ENCODE results near the gene CEP57L1. TPM values are rescaled to one million over a fixed set of nuclear protein-coding genes. Genes with fewer than 3 reads are reported as not detected.

CEP57L1 gene
- total and polyA plus RNA-seq, 3 experiments from 2014 or later, result 7.8 to 19.1 (median 18.6) TPM

- Histone ChIP-seq H3K4me1 (ENCODE audit: insufficient read depth, low read length) (no peaks in the 10 kb centered on the region), H3K27ac (ENCODE audit: low read depth, low read length) (no peak overlapping the region), H3K36me3 (ENCODE audit: insufficient read depth, low read length) (no peaks in the 10 kb centered on the region), H3K4me3 (ENCODE audit: low read length) (no peak overlapping the region), H3K9me3 (ENCODE audit: low read length) (no peaks in the 10 kb centered on the region), H3K27me3 (ENCODE audit: insufficient read depth, low read length, poor library complexity, severe bottlenecking) (no peaks in the 10 kb centered on the region)
- H3K27ac Mint-ChIP-seq, result no peak overlapping the region
- H3K4me3 Mint-ChIP-seq, result no peak overlapping the region
- H3K9me3 Mint-ChIP-seq, result peaks cover 0 to 16% (median 8%) of the 10 kb centered on the region in 5 donors
- no peaks in the 10 kb centered on the region for H3K4me1 Mint-ChIP-seq
- ChIA-PET CTCF (no interaction called here), POLR2A (no interaction called here)
- no peak for DNase-seq
- H3K27me3 Mint-ChIP-seq, result peaks cover 3 to 5% of the 10 kb centered on the region in 2 donors
- H3K36me3 Mint-ChIP-seq, result peaks cover 3 to 28% (median 5%) of the 10 kb centered on the region in 3 donors
Observed at GRCh38 chr6:109192865-109193264, 97.6 kb downstream of the CEP57L1 start.

- H3K27ac Mint-ChIP-seq, result no peak overlapping the region
- CTCF ChIA-PET, result interaction anchor here (1.9 kb wide), 1 partner anchor 188 kb away, joined by 9 read pairs; no protein-coding TSS in a partner anchor
- peaks cover 3 to 5% of the 10 kb centered on the region in 2 donors for H3K27me3 Mint-ChIP-seq
Observed at GRCh38 chr6:109194880-109195279, 99.6 kb downstream of the CEP57L1 start.

GRCh38 chr6:109197061-109197460 lies 101.8 kb downstream of the CEP57L1 start:
- H3K27me3 Mint-ChIP-seq, result peaks cover 1 to 5% of the 10 kb centered on the region in 2 donors
- POLR2A ChIA-PET, result no interaction called here
- CTCF ChIA-PET, result no interaction called here

More at GRCh38 chr6:109194880-109195279, 99.6 kb downstream of the CEP57L1 start:
- DNase-seq, result no peak
- Histone ChIP-seq H3K4me3 (ENCODE audit: low read length) (no peak overlapping the region), H3K9me3 (ENCODE audit: low read length) (no peaks in the 10 kb centered on the region), H3K4me1 (ENCODE audit: insufficient read depth, low read length) (no peaks in the 10 kb centered on the region), H3K27ac (ENCODE audit: low read depth, low read length) (no peak overlapping the region), H3K27me3 (ENCODE audit: insufficient read depth, low read length, poor library complexity, severe bottlenecking) (no peaks in the 10 kb centered on the region), H3K36me3 (ENCODE audit: insufficient read depth, low read length) (no peaks in the 10 kb centered on the region)
- no peaks in the 10 kb centered on the region for H3K4me1 Mint-ChIP-seq
- H3K4me3 Mint-ChIP-seq, result no peak overlapping the region
- peaks cover 3 to 28% (median 5%) of the 10 kb centered on the region in 3 donors for H3K36me3 Mint-ChIP-seq
- POLR2A ChIA-PET, result no interaction called here
- H3K9me3 Mint-ChIP-seq, result peaks cover 0 to 16% (median 8%) of the 10 kb centered on the region in 5 donors

GRCh38 chr6:109202409-109203264 lies 107.3 kb downstream of the CEP57L1 start:
- H3K9me3 ChIP-seq (ENCODE audit: low read length), result no peaks in the 10 kb centered on the region
- ChIA-PET CTCF (no interaction called here), POLR2A (no interaction called here)
- H3K36me3 ChIP-seq (ENCODE audit: insufficient read depth, low read length), result no peaks in the 10 kb centered on the region
- H3K27ac Mint-ChIP-seq, result no peak overlapping the region
- H3K4me3 ChIP-seq (ENCODE audit: low read length), result no peak overlapping the region
- no peaks in the 10 kb centered on the region for H3K27me3 Mint-ChIP-seq
- no peaks in the 10 kb centered on the region for H3K4me1 ChIP-seq (ENCODE audit: insufficient read depth, low read length)
- H3K9me3 Mint-ChIP-seq, result no peaks in the 10 kb centered on the region
- H3K4me1 Mint-ChIP-seq, result no peaks in the 10 kb centered on the region
- no peak overlapping the region for H3K4me3 Mint-ChIP-seq
- DNase-seq, result no peak
- H3K36me3 Mint-ChIP-seq, result no peaks in the 10 kb centered on the region
- H3K27me3 ChIP-seq (ENCODE audit: insufficient read depth, low read length, poor library complexity, severe bottlenecking), result no peaks in the 10 kb centered on the region
- no peak overlapping the region for H3K27ac ChIP-seq (ENCODE audit: low read depth, low read length)

More at GRCh38 chr6:109197061-109197460, 101.8 kb downstream of the CEP57L1 start:
- H3K36me3 ChIP-seq (ENCODE audit: insufficient read depth, low read length), result no peaks in the 10 kb centered on the region
- no peaks in the 10 kb centered on the region for H3K9me3 ChIP-seq (ENCODE audit: low read length)
- Mint-ChIP-seq H3K4me1 (no peaks in the 10 kb centered on the region), H3K27ac (no peak overlapping the region), H3K36me3 (peaks cover 0 to 14% (median 1%) of the 10 kb centered on the region in 3 donors), H3K4me3 (no peak overlapping the region), H3K9me3 (peaks cover 0 to 9% (median 5%) of the 10 kb centered on the region in 5 donors)
- no peaks in the 10 kb centered on the region for H3K27me3 ChIP-seq (ENCODE audit: insufficient read depth, low read length, poor library complexity, severe bottlenecking)
- no peaks in the 10 kb centered on the region for H3K4me1 ChIP-seq (ENCODE audit: insufficient read depth, low read length)
- no peak overlapping the region for H3K4me3 ChIP-seq (ENCODE audit: low read length)
- no peak for DNase-seq
- no peak overlapping the region for H3K27ac ChIP-seq (ENCODE audit: low read depth, low read length)

GRCh38 chr6:109204511-109204910 lies 109.2 kb downstream of the CEP57L1 start:
- Histone ChIP-seq H3K4me3 (ENCODE audit: low read length) (no peak overlapping the region), H3K4me1 (ENCODE audit: insufficient read depth, low read length) (no peaks in the 10 kb centered on the region), H3K27me3 (ENCODE audit: insufficient read depth, low read length, poor library complexity, severe bottlenecking) (no peaks in the 10 kb centered on the region), H3K9me3 (ENCODE audit: low read length) (no peaks in the 10 kb centered on the region), H3K36me3 (ENCODE audit: insufficient read depth, low read length) (no peaks in the 10 kb centered on the region), H3K27ac (ENCODE audit: low read depth, low read length) (no peak overlapping the region)
- Mint-ChIP-seq H3K27me3 (peaks cover 1 to 5% of the 10 kb centered on the region in 2 donors), H3K36me3 (no peaks in the 10 kb centered on the region), H3K4me1 (no peaks in the 10 kb centered on the region), H3K4me3 (no peak overlapping the region), H3K9me3 (no peaks in the 10 kb centered on the region), H3K27ac (no peak overlapping the region)
- POLR2A ChIA-PET, result no interaction called here
- DNase-seq, result no peak
- CTCF ChIA-PET, result no interaction called here

- POLR2A ChIA-PET, result no interaction called here
- Histone ChIP-seq H3K4me3 (ENCODE audit: low read length) (no peak overlapping the region), H3K27ac (ENCODE audit: low read depth, low read length) (no peak overlapping the region), H3K9me3 (ENCODE audit: low read length) (no peaks in the 10 kb centered on the region), H3K27me3 (ENCODE audit: insufficient read depth, low read length, poor library complexity, severe bottlenecking) (no peaks in the 10 kb centered on the region), H3K4me1 (ENCODE audit: insufficient read depth, low read length) (no peaks in the 10 kb centered on the region), H3K36me3 (ENCODE audit: insufficient read depth, low read length) (no peaks in the 10 kb centered on the region)
- CTCF ChIA-PET, result no interaction called here
- no peak overlapping the region for H3K27ac Mint-ChIP-seq
- H3K36me3 Mint-ChIP-seq, result peaks cover 0 to 20% (median 2%) of the 10 kb centered on the region in 3 donors
- peaks cover 12 to 21% (median 20%) of the 10 kb centered on the region in 5 donors for H3K9me3 Mint-ChIP-seq
- DNase-seq, result no peak
- H3K4me3 Mint-ChIP-seq, result no peak overlapping the region
- H3K27me3 Mint-ChIP-seq, result peaks cover 17 to 41% of the 10 kb centered on the region in 2 donors
- no peaks in the 10 kb centered on the region for H3K4me1 Mint-ChIP-seq
Observed at GRCh38 chr6:109212683-109213082, 117.4 kb downstream of the CEP57L1 start.

Other genes with a start within 250 kb of the CEP57L1 start
- gene ARMC2, start 247.1 kb upstream of the CEP57L1 start, total RNA-seq, result 1 to 10 TPM; 6.2 to 6.7 TPM
- 6.1 TPM for gene ARMC2, start 247.1 kb upstream of the CEP57L1 start, polyA plus RNA-seq
- gene SESN1, start 661 bp upstream of the CEP57L1 start, total RNA-seq, result 10 to 100 TPM; 20.2 to 22.0 TPM
- 39.2 TPM for gene SESN1, start 661 bp upstream of the CEP57L1 start, polyA plus RNA-seq